NCI-H510A (cell line): ENCODE results near the gene PYHIN1.

ENCODE experiments used
- DNase-seq: peaks from one replicate; lab custom pipeline; 2025; lab: John Stamatoyannopoulos, UW

PYHIN1 gene

DNA sequence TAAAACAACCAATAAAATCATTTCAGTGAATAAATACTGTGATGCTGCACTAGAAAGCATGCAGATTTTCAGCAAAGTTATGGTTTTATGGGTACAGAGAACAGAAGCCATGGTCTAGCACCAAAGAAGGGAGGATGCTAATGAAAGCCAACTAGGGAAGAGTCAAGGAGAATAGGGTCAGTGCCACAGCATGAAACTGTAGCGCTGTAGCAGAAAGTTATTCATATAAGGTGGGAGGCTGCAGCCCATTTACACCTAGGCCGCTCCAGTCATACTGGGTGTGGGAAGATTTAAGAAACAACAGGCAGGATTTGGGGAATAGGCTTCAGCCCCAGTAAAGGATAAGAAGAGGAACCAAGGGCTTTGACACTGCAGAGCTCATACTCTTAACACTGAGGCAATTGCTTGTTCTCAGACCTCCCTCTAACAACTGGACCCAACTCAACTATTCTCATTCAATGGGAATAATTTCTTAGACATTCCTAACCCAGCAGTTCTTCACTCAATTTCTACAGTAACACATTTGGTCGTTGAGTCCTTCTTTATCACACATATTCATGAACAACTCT is 82.7 kb downstream of the PYHIN1 start:
- DNase-seq = no peak

DNA sequence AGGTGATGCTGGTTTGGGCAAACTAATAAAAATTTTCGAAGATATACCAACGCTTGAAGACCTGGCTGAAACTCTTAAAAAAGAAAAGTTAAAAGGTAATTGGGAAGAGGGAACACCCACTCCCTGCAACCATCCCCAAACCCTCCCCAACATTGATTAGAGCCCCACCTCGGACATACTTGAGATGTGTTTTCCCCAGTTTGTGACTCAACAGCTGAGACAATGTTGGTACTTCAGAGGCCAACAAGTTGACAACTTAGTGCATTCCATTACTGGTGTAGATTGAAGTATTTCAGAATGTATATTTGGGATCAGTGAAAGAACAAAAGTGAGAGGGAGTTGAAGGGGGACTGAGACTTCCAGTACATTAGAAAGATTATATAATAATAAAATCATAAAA is 83.5 kb downstream of the PYHIN1 start:
- no peak for DNase-seq

- DNase-seq = no peak
Observed at GRCh38 chr1:159015440-159015909, 84.1 kb downstream of the PYHIN1 start.

DNA sequence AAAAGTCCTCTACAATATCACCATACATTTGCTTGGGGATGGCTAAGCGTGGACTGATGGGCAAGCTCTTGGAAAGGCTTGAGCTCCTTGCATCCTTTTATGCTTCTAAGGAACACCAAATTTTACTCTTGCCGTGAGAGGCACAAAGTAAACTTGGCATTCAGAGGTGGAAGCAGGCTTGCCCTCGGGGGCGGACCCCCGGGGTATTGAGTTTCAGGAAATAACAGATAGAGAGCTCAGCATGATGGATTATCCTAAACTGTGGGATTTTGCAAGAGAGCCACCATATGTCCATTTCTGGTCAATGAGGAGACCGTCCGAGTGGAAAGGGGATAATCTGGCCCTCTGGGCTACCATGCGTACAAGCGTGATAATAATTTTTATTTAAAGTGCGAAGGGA is 92.4 kb downstream of the PYHIN1 start:
- DNase-seq = no peak

DNA sequence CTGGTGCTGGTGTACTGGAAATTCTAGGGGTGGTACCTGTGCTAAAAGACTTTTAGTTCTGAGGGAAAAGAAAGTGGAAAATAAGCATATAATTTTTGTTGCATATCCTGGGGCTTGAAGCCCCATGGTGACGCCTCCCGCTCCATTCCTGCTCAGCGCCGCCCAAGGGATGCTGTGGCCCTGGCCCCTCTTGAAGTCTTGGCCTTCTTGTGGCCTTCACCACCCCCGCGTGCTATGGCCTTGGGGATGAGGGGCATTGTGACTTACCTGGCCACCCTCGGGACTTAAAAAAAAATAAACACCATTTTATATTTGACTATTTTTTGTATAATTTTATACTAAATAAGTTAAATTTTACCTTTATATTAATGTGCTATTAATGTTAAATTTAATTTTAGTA is 93.7 kb downstream of the PYHIN1 start:
- no peak for DNase-seq
